ENCODE results near the gene EZR.

DNA sequence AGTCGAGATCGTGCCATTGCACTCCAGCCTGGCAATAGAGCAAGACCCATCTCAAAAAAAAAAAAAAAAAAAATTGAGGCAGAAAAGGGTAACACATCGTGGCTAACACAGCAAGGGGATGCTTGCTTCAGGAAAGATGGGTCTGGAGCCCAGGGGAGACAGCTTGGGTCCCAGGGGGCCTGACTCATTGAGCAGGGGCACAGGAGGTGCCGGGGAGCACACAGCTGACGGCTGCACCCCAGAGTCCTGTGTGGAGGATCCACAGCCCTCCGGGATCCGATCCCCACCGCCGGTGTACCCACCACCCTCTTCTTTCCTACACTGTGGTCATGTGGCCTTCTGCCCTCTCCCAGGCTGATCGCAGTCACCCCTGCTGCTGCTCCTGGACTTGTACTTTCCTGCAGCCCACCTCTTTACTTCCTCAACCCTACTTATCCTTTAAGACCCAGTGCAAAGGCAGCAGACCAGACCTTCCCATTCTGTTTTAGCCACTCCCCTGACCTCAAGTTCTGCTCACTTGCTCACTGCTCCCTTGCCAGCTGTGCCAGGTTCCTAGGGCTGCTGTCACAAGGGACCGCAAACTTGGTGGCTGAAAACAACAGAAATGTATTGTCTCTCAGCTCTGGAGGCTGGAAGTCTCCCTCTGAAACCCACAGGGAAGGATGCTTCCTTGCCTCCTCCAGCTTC, 17.6 kb upstream of the EZR start:
- TF ChIP-seq, protein P1, sequence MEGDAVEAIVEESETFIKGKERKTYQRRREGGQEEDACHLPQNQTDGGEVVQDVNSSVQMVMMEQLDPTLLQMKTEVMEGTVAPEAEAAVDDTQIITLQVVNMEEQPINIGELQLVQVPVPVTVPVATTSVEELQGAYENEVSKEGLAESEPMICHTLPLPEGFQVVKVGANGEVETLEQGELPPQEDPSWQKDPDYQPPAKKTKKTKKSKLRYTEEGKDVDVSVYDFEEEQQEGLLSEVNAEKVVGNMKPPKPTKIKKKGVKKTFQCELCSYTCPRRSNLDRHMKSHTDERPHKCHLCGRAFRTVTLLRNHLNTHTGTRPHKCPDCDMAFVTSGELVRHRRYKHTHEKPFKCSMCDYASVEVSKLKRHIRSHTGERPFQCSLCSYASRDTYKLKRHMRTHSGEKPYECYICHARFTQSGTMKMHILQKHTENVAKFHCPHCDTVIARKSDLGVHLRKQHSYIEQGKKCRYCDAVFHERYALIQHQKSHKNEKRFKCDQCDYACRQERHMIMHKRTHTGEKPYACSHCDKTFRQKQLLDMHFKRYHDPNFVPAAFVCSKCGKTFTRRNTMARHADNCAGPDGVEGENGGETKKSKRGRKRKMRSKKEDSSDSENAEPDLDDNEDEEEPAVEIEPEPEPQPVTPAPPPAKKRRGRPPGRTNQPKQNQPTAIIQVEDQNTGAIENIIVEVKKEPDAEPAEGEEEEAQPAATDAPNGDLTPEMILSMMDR (IDR thresholded peaks at IDR 0.05): no peak
- no peak for TF ChIP-seq POLR2A (IDR thresholded peaks at IDR 0.05)

Data from Peyer's patch (tissue), 4 donors.